Astrocyte (in vitro differentiated cells and primary cell): ENCODE measurements around the gene HIPK2. TPM values are rescaled to one million over a fixed set of nuclear protein-coding genes. Genes with fewer than 3 reads are reported as not detected.
"Not testable (repeated sequence)": the region's sequence is repeated elsewhere in the genome, so short reads cannot be mapped to it uniquely, and the experiment has no call there.

ENCODE experiments used
- DNase-seq: peaks from one replicate; pipeline ENCODE4 v3.0.0-alpha.2; 2010; ENCODE audit warnings: low read depth
- FAIRE-seq: peaks from 2 replicates; lab custom pipeline; 2011; peaks lifted over from hg19 to GRCh38; lab: Jason Lieb, UNC
- H2AFZ ChIP-seq: 2 replicates; pipeline ENCODE4 v1.6.0; 2012; ENCODE audit warnings: low read depth, low read length, inconsistent platforms
- H3K27ac ChIP-seq: 2 replicates; pipeline ENCODE4 v1.5.1; 2011; ENCODE audit warnings: low read depth, low read length, inconsistent platforms
- H3K27me3 ChIP-seq: 2 replicates; pipeline ENCODE4 v1.6.0; 2011; ENCODE audit warnings: low read length, inconsistent platforms; ENCODE audit not compliant: insufficient read depth
- H3K36me3 ChIP-seq: 2 replicates; pipeline ENCODE4 v1.5.1; 2011; ENCODE audit warnings: low read length, inconsistent platforms; ENCODE audit not compliant: insufficient read depth
- H3K4me1 ChIP-seq: 2 replicates; pipeline ENCODE4 v1.5.1; 2011; ENCODE audit warnings: low read length, inconsistent platforms; ENCODE audit not compliant: insufficient read depth
- H3K4me2 ChIP-seq: 2 replicates; pipeline ENCODE4 v1.6.0; 2012; ENCODE audit warnings: low read length, inconsistent platforms
- H3K4me3 ChIP-seq: 2 replicates; pipeline ENCODE4 v1.5.1; 2011; ENCODE audit warnings: low read depth, mild to moderate bottlenecking, low read length, inconsistent platforms; ENCODE audit not compliant: insufficient read depth
- H3K79me2 ChIP-seq: 2 replicates; pipeline ENCODE4 v1.6.0; 2012; ENCODE audit warnings: mild to moderate bottlenecking, low read length, inconsistent platforms; ENCODE audit not compliant: insufficient read depth
- H3K9ac ChIP-seq: 2 replicates; pipeline ENCODE4 v1.6.0; 2012; ENCODE audit warnings: mild to moderate bottlenecking, low read length, inconsistent platforms
- H3K9me3 ChIP-seq: 2 replicates; pipeline ENCODE4 v1.5.1; 2012; ENCODE audit warnings: low read depth, mild to moderate bottlenecking, low read length, inconsistent platforms; ENCODE audit not compliant: insufficient read depth
- H4K20me1 ChIP-seq: 2 replicates; pipeline ENCODE4 v1.6.0; 2012; ENCODE audit warnings: low read length, inconsistent platforms; ENCODE audit not compliant: insufficient read depth
- H3K27ac Mint-ChIP-seq: one replicate; pipeline ENCODE4 v1.8.0; 2021; ENCODE audit warnings: mild to moderate bottlenecking, mixed read lengths; ENCODE audit not compliant: unreplicated experiment
- H3K27me3 Mint-ChIP-seq: one replicate; pipeline ENCODE4 v1.8.0; 2021; ENCODE audit warnings: low read depth, mixed read lengths; ENCODE audit not compliant: unreplicated experiment
- H3K36me3 Mint-ChIP-seq: one replicate; pipeline ENCODE4 v1.8.0; 2021; ENCODE audit warnings: low read depth, mixed read lengths; ENCODE audit not compliant: unreplicated experiment
- H3K4me1 Mint-ChIP-seq: one replicate; pipeline ENCODE4 v1.8.0; 2021; ENCODE audit warnings: low read depth, mixed read lengths; ENCODE audit not compliant: unreplicated experiment
- H3K4me3 Mint-ChIP-seq: one replicate; pipeline ENCODE4 v1.8.0; 2021; ENCODE audit warnings: mild to moderate bottlenecking, moderate library complexity, mixed read lengths; ENCODE audit not compliant: unreplicated experiment
- H3K9me3 Mint-ChIP-seq: one replicate; pipeline ENCODE4 v1.8.0; 2021; ENCODE audit warnings: mild to moderate bottlenecking, mixed read lengths; ENCODE audit not compliant: unreplicated experiment
- CTCF ChIP-seq: IDR thresholded peaks from 2 replicates; pipeline ENCODE4 v1.5.1; 2011; ENCODE audit warnings: low read depth, mild to moderate bottlenecking, inconsistent platforms, low read length, moderate library complexity; ENCODE audit not compliant: insufficient read depth
- EZH2 ChIP-seq: IDR thresholded peaks from 2 replicates; pipeline ENCODE4 v1.6.1; 2012; ENCODE audit warnings: mild to moderate bottlenecking, low read length, inconsistent platforms; ENCODE audit not compliant: insufficient read depth
- total RNA-seq: library from RNA; stranded (reverse); gene quantifications from 2 replicates; pipeline ENCODE4 v1.2.1, GENCODE V29; 2021

HIPK2 gene
- total RNA-seq, 1 donor from 2014 or later: 35.8 TPM

- Histone ChIP-seq H2AFZ (no peak overlapping the region), H4K20me1 (peaks cover 10% of the 10 kb centered on the region), H3K4me2 (no peak overlapping the region), H3K9me3 (no peaks in the 10 kb centered on the region), H3K4me3 (no peak overlapping the region), H3K36me3 (peaks cover 43% of the 10 kb centered on the region), H3K27me3 (no peaks in the 10 kb centered on the region), H3K79me2 (no peaks in the 10 kb centered on the region), H3K27ac (no peak overlapping the region), H3K4me1 (no peaks in the 10 kb centered on the region), H3K9ac (no peak overlapping the region)
- DNase-seq: no peak
- no peak for FAIRE-seq
- H3K36me3 Mint-ChIP-seq: peaks cover 13% of the 10 kb centered on the region
- H3K4me1 Mint-ChIP-seq: no peaks in the 10 kb centered on the region
- TF ChIP-seq CTCF: no peak
- TF ChIP-seq EZH2: no peak
- H3K27ac Mint-ChIP-seq: no peak overlapping the region
- H3K27me3 Mint-ChIP-seq: no peaks in the 10 kb centered on the region
- no peaks in the 10 kb centered on the region for H3K9me3 Mint-ChIP-seq
- H3K4me3 Mint-ChIP-seq: no peak overlapping the region
Measured at GRCh38 chr7:139614886-139615285, 162.9 kb downstream of the HIPK2 start.

GRCh38 chr7:139613971-139614411, 163.8 kb downstream of the HIPK2 start:
- Histone ChIP-seq H3K4me1 (no peaks in the 10 kb centered on the region), H4K20me1 (peaks cover 6% of the 10 kb centered on the region), H3K9ac (no peak overlapping the region), H3K79me2 (no peaks in the 10 kb centered on the region), H2AFZ (no peak overlapping the region), H3K27ac (no peak overlapping the region), H3K4me3 (no peak overlapping the region), H3K36me3 (peaks cover 44% of the 10 kb centered on the region), H3K27me3 (no peaks in the 10 kb centered on the region), H3K9me3 (no peaks in the 10 kb centered on the region), H3K4me2 (no peak overlapping the region)
- TF ChIP-seq EZH2 (no peak), CTCF (no peak)
- FAIRE-seq (no peak), DNase-seq (no peak)
- H3K36me3 Mint-ChIP-seq: peaks cover 16% of the 10 kb centered on the region
- H3K27ac Mint-ChIP-seq: no peak overlapping the region
- no peaks in the 10 kb centered on the region for H3K27me3 Mint-ChIP-seq
- H3K9me3 Mint-ChIP-seq: no peaks in the 10 kb centered on the region
- H3K4me3 Mint-ChIP-seq: no peak overlapping the region
- no peaks in the 10 kb centered on the region for H3K4me1 Mint-ChIP-seq

DNA sequence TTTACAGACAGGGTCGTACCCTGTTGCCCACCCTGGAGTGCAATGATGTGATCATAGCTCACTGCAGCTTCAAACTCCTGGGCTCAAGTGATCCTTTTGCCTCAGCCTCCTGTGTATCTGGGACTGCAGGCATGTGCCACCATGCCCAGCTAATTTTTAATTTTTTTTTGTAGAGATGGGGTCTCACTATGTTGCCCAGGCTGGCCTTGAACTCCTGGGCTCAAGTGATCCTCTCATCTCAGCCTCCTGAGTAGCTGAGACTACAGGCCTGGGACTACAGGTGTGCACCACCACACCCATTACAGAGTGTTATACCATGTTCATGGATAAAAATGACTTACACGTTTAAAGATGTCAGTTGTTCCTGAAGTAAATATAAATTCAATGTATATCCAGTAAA, 166.2 kb downstream of the HIPK2 start:
- not testable (repeated sequence) for H3K27ac Mint-ChIP-seq, H3K4me1 ChIP-seq, H2AFZ ChIP-seq, H3K9me3 ChIP-seq, H3K79me2 ChIP-seq, H3K27ac ChIP-seq, H3K4me3 Mint-ChIP-seq, H3K9ac ChIP-seq, FAIRE-seq, H3K4me2 ChIP-seq, H4K20me1 ChIP-seq, H3K4me3 ChIP-seq, H3K27me3 Mint-ChIP-seq, H3K27me3 ChIP-seq, H3K9me3 Mint-ChIP-seq, DNase-seq, H3K4me1 Mint-ChIP-seq
- H3K36me3 Mint-ChIP-seq: peaks cover 11% of the 10 kb centered on the region
- H3K36me3 ChIP-seq: peaks cover 34% of the 10 kb centered on the region
